GM23248 (cell line): ENCODE measurements around the gene SHB.

ENCODE experiments used
- EZH2 ChIP-seq: fragments of 200-600 bp; sonication (generic); IDR thresholded peaks from 2 replicates; pipeline ENCODE4 v1.6.1; 2018; ENCODE audit warnings: antibody characterized with exemption, mild to moderate bottlenecking; ENCODE audit not compliant: insufficient read depth, poor library complexity, severe bottlenecking
- EZH2phosphoT487 ChIP-seq: fragments of 200-600 bp; sonication (generic); IDR thresholded peaks from 2 replicates; pipeline ENCODE4 v1.6.1; 2018; ENCODE audit warnings: antibody characterized with exemption, moderate library complexity, mild to moderate bottlenecking, low read depth; ENCODE audit not compliant: insufficient read depth

DNA sequence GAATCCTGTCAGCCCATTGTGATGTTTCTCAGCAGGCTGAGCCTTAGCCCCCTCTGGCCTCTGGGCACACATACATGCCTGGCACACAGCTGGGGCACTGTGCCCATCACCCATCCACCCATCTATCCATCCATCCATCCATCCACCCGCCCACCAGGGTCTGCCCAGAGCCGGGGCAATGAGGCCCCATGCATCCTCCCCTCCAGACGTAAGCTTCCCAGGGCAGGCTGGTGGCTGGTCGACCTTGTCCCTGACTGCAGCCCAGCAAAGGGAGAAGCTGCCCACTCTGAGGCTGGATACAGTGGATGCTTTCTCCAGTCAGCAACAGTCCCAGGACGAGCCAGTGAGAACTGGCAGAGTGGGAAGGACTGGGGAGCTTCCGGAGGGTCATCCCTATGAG lies 144.0 kb downstream of the SHB start:
- no peak for TF ChIP-seq EZH2phosphoT487
- no peak for TF ChIP-seq EZH2
